HG02763 (cell line): Measurements from ENCODE around the gene PIGQ.
A peak's percentile ranks its signal among the peaks of the same experiment; 100 is the strongest.
"Not testable (repeated sequence)": the region's sequence is repeated elsewhere in the genome, so short reads cannot be mapped to it uniquely, and the experiment has no call there.

Source experiments
- ATAC-seq: cut with Tn5 transposase; IDR thresholded peaks from one replicate; pipeline ENCODE4 v1.9.1; 2021; ENCODE audit warnings: mild to moderate bottlenecking, moderate library complexity; ENCODE audit not compliant: unreplicated experiment

Gene PIGQ

GRCh38 chr16:583815-584591 lies 14.2 kb downstream of the PIGQ start:
- no peak for ATAC-seq

- no peak for ATAC-seq
Observed at GRCh38 chr16:585351-585750, 15.6 kb downstream of the PIGQ start.

GRCh38 chr16:586047-586644 lies 16.4 kb downstream of the PIGQ start:
- ATAC-seq, result no peak

GRCh38 chr16:586645-587590 lies 17.1 kb downstream of the PIGQ start:
- ATAC-seq, result no peak

GRCh38 chr16:588639-588888 lies 18.8 kb downstream of the PIGQ start:
- ATAC-seq, result no peak

- ATAC-seq, result peak; percentile 72
Observed at GRCh38 chr16:588889-589657, 19.3 kb downstream of the PIGQ start.

GRCh38 chr16:589658-590187 lies 20.0 kb downstream of the PIGQ start, which contains the start of gene RAB40C:
Gene RAB40C, plus strand, starts transcription at chr16:590066. Its CDS starts 226 bp downstream, at chr16:590292.
- peak; percentile 75 for ATAC-seq

GRCh38 chr16:590188-590814 lies 20.5 kb downstream of the PIGQ start:
- no peak for ATAC-seq

GRCh38 chr16:590815-591200 lies 21.0 kb downstream of the PIGQ start:
- ATAC-seq, result no peak

- no peak for ATAC-seq
Observed at GRCh38 chr16:591231-591630, 21.5 kb downstream of the PIGQ start.

- no peak for ATAC-seq
Observed at GRCh38 chr16:591892-592517, 22.2 kb downstream of the PIGQ start.

GRCh38 chr16:592518-593306 lies 22.9 kb downstream of the PIGQ start:
- no peak for ATAC-seq

- ATAC-seq, result no peak
Observed at GRCh38 chr16:593406-593805, 23.6 kb downstream of the PIGQ start.

- ATAC-seq, result no peak
Observed at GRCh38 chr16:593807-594206, 24.0 kb downstream of the PIGQ start.

- ATAC-seq, result no peak
Observed at GRCh38 chr16:595094-595528, 25.3 kb downstream of the PIGQ start.

- ATAC-seq, result no peak
Observed at GRCh38 chr16:595942-596735, 26.4 kb downstream of the PIGQ start.

GRCh38 chr16:596736-597060 lies 26.9 kb downstream of the PIGQ start:
- no peak for ATAC-seq

- ATAC-seq, result not testable (repeated sequence)
Observed at GRCh38 chr16:597655-598054, 27.9 kb downstream of the PIGQ start.
